Panc1 (cell line): ENCODE results near the gene THBS4. TPM values are rescaled to one million over a fixed set of nuclear protein-coding genes. Genes with fewer than 3 reads are reported as not detected.

ENCODE experiments used
- ATAC-seq: fragments of 200-7000 bp; cut with Tn5 transposase; 2 replicates; pipeline ENCODE4 v1.9.1; 2020; ENCODE audit warnings: mild to moderate bottlenecking, moderate library complexity
- BruUV-seq: library from RNA; stranded (reverse); fragments of 400-500 nt; replicated peaks from 2 replicates; lab custom pipeline; 2021; lab: Mats Ljungman, UMichigan
- CTCF ChIA-PET: fragments of 300-600 bp; sonication (Branson Sonifier 250); formaldehyde crosslinking; loops from one replicate; lab custom pipeline; 2022; ENCODE audit warnings: antibody characterized with exemption; lab: Charles Lee
- POLR2A ChIA-PET: fragments of 300-600 bp; sonication (Branson Sonifier 250); formaldehyde crosslinking; loops from one replicate; lab custom pipeline; 2022; ENCODE audit warnings: antibody characterized with exemption; lab: Charles Lee
- DNase-seq: peaks from one replicate; pipeline ENCODE4 v3.0.0-alpha.2; 2010; ENCODE audit warnings: low read depth, low spot score
- H3K27ac ChIP-seq: 2 replicates; pipeline ENCODE4 v1.5.1; 2011; ENCODE audit warnings: mild to moderate bottlenecking, low read length, inconsistent platforms
- H3K27me3 ChIP-seq: fragments of 200-500 bp; sonication (Bioruptor generic); 2 replicates; pipeline ENCODE4 v1.6.0; 2014; ENCODE audit warnings: low read length, inconsistent platforms; ENCODE audit not compliant: control insufficient read depth, insufficient read depth
- H3K36me3 ChIP-seq: fragments of 200-500 bp; sonication (Bioruptor generic); 2 replicates; pipeline ENCODE4 v1.5.1; 2014; ENCODE audit warnings: inconsistent platforms, mild to moderate bottlenecking, low read length, moderate library complexity; ENCODE audit not compliant: control insufficient read depth, insufficient read depth
- H3K4me1 ChIP-seq: 2 replicates; pipeline ENCODE4 v1.5.1; 2011; ENCODE audit warnings: inconsistent platforms, mild to moderate bottlenecking, low read length, moderate library complexity; ENCODE audit not compliant: control insufficient read depth, insufficient read depth
- H3K4me3 ChIP-seq, 2 experiments: 2 replicates each; pipeline ENCODE4 v1.5.1; 2011 to 2012; ENCODE audit warnings: low read depth in 2 of 2, low read length in 2 of 2, mild to moderate bottlenecking in 2 of 2, inconsistent platforms in 1 of 2, moderate library complexity in 1 of 2
- H3K9me3 ChIP-seq: fragments of 200-500 bp; sonication (Bioruptor generic); 2 replicates; pipeline ENCODE4 v1.5.1; 2014; ENCODE audit warnings: low read depth, mild to moderate bottlenecking, inconsistent platforms, low read length, moderate library complexity; ENCODE audit not compliant: control insufficient read depth, insufficient read depth
- POLR2AphosphoS5 ChIP-seq: IDR thresholded peaks from 2 replicates; pipeline ENCODE4 v1.6.1; 2012; ENCODE audit warnings: mild to moderate bottlenecking, low read depth, low read length, moderate library complexity
- REST ChIP-seq, 2 experiments: IDR thresholded peaks; 2 replicates each; pipeline ENCODE4 v1.6.1; 2011 to 2012; ENCODE audit warnings: low read depth in 2 of 2, control low read depth in 1 of 2, low read length in 1 of 2, mild to moderate bottlenecking in 1 of 2, moderate library complexity in 1 of 2; ENCODE audit not compliant: insufficient read depth in 1 of 2
- SIN3A ChIP-seq: IDR thresholded peaks from 2 replicates; pipeline ENCODE4 v1.6.1; 2012; ENCODE audit warnings: low read depth, mild to moderate bottlenecking, low read length, moderate library complexity, borderline replicate concordance; ENCODE audit not compliant: insufficient read depth
- TCF7L2 ChIP-seq: IDR thresholded peaks from 2 replicates; pipeline ENCODE4 v1.6.1; 2011; ENCODE audit warnings: mild to moderate bottlenecking, low read depth, low read length, inconsistent platforms
- in situ Hi-C: cut with HindIII; loops from 2 replicates; pipeline ENCODE4 v1.10.0; 2016; ENCODE audit warnings: low sequenced_read_pairs, low pct_unique_long_range_greater_than_20kb
- intact Hi-C: fragments of 100-400 bp; cut with micrococcal nuclease; formaldehyde crosslinking; loops from one replicate; pipeline ENCODE4 v1.10.0; 2022; ENCODE audit not compliant: unreplicated experiment
- total RNA-seq: library from RNA; stranded (reverse); gene quantifications from one replicate; pipeline ENCODE4 v1.2.1, GENCODE V29; 2021; ENCODE audit not compliant: unreplicated experiment
- TF ChIP-seq, protein P1 (sequence below): fragments of 450-650 bp; IDR thresholded peaks from 2 replicates; pipeline ENCODE4 v1.5.1; 2017; ENCODE audit warnings: mild to moderate bottlenecking

The THBS4 gene
- total RNA-seq, 1 experiment from 2014 or later = 0.31 TPM

- CTCF ChIA-PET = no interaction called here
- TF ChIP-seq, protein P1, sequence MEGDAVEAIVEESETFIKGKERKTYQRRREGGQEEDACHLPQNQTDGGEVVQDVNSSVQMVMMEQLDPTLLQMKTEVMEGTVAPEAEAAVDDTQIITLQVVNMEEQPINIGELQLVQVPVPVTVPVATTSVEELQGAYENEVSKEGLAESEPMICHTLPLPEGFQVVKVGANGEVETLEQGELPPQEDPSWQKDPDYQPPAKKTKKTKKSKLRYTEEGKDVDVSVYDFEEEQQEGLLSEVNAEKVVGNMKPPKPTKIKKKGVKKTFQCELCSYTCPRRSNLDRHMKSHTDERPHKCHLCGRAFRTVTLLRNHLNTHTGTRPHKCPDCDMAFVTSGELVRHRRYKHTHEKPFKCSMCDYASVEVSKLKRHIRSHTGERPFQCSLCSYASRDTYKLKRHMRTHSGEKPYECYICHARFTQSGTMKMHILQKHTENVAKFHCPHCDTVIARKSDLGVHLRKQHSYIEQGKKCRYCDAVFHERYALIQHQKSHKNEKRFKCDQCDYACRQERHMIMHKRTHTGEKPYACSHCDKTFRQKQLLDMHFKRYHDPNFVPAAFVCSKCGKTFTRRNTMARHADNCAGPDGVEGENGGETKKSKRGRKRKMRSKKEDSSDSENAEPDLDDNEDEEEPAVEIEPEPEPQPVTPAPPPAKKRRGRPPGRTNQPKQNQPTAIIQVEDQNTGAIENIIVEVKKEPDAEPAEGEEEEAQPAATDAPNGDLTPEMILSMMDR = no peak
- TF ChIP-seq REST (IDR thresholded peaks at IDR 0.05; ENCODE audit: insufficient read depth in 1 of 2, low read depth in 2 of 2, low read length in 1 of 2) (no peak), TCF7L2 (no peak), POLR2AphosphoS5 (no peak), SIN3A (no peak)
- ATAC-seq (no peak), DNase-seq (no peak)
- intact Hi-C loops = no loop called here
- in situ Hi-C loops = no loop called here
- POLR2A ChIA-PET = no interaction called here
- BruUV-seq = no TSS peak
- Histone ChIP-seq H3K27me3 (peaks cover 20% of the 10 kb centered on the region), H3K27ac (no peak overlapping the region), H3K4me1 (no peaks in the 10 kb centered on the region), H3K36me3 (no peaks in the 10 kb centered on the region), H3K9me3 (no peaks in the 10 kb centered on the region), H3K4me3 (no peak overlapping the region)
These were observed 22.0 kb downstream of the THBS4 start for GRCh38 chr5:80057099-80057498.

GRCh38 chr5:80057921-80058320, 22.8 kb downstream of the THBS4 start:
- no TSS peak for BruUV-seq
- no peaks in the 10 kb centered on the region for H3K9me3 ChIP-seq
- intact Hi-C loops = no loop called here
- no peaks in the 10 kb centered on the region for H3K4me1 ChIP-seq
- H3K36me3 ChIP-seq = no peaks in the 10 kb centered on the region
- peaks cover 17% of the 10 kb centered on the region for H3K27me3 ChIP-seq
- TF ChIP-seq SIN3A (no peak), POLR2AphosphoS5 (no peak), REST (IDR thresholded peaks at IDR 0.05; ENCODE audit: insufficient read depth in 1 of 2, low read depth in 2 of 2, low read length in 1 of 2) (no peak), TCF7L2 (no peak)
- TF ChIP-seq, protein P1 = no peak
- ATAC-seq = no peak
- ChIA-PET POLR2A (no interaction called here), CTCF (no interaction called here)
- in situ Hi-C loops = no loop called here
- H3K27ac ChIP-seq = no peak overlapping the region
- DNase-seq = no peak
- no peak overlapping the region for H3K4me3 ChIP-seq
